Measurements from ENCODE around the gene TECTB.

The TECTB gene

GRCh38 chr10:112348759-112349158 lies 65.6 kb downstream of the TECTB start:
- DNase-seq: no peak

- DNase-seq: no peak
Measured at GRCh38 chr10:112349521-112350085, 66.4 kb downstream of the TECTB start.

GRCh38 chr10:112351146-112351545 lies 67.9 kb downstream of the TECTB start:
- DNase-seq: no peak

GRCh38 chr10:112352044-112352443 lies 68.8 kb downstream of the TECTB start:
- no peak for DNase-seq

GRCh38 chr10:112353046-112353445 lies 69.8 kb downstream of the TECTB start:
- DNase-seq: no peak
